ENCODE measurements around the gene RETN. TPM values are rescaled to one million over a fixed set of nuclear protein-coding genes. Genes with fewer than 3 reads are reported as not detected.

Gene RETN
- total RNA-seq: not detected in 2 replicates
- polyA plus RNA-seq: not detected in 2 replicates

GRCh38 chr19:7668842-7669241 lies at the start of gene RETN:
RETN (plus strand) TSS chr19:7669049; CDS start chr19:7669327, 278 bp downstream.
- no peak within 1 kb of the TSS for H3K27ac ChIP-seq
- DNase-seq (ENCODE audit: low read depth in 1 of 2, low spot score in 1 of 2): no peak
- no peaks in the 10 kb centered on the region for H3K9me3 ChIP-seq (ENCODE audit: low read depth)
- no peak for TF ChIP-seq CTCF (IDR thresholded peaks at IDR 0.05; ENCODE audit: low read depth, low read length)
- H3K36me3 ChIP-seq: no peaks in the 10 kb centered on the region
- peaks cover 51% of the 10 kb centered on the region for H3K27me3 ChIP-seq
- no peaks in the 10 kb centered on the region for H3K4me1 ChIP-seq (ENCODE audit: low read depth)
- H3K4me3 ChIP-seq: peak within 1 kb of the TSS; percentile 29

- TF ChIP-seq CTCF (IDR thresholded peaks at IDR 0.05; ENCODE audit: low read depth, low read length): no peak
- Histone ChIP-seq H3K36me3 (peaks cover 19% of the 10 kb centered on the region), H3K4me3 (no peak overlapping the region), H3K27ac (no peak overlapping the region), H3K4me1 (ENCODE audit: low read depth) (no peaks in the 10 kb centered on the region), H3K9me3 (ENCODE audit: low read depth) (no peaks in the 10 kb centered on the region), H3K27me3 (no peaks in the 10 kb centered on the region)
- no peak for DNase-seq (ENCODE audit: low read depth in 1 of 2, low spot score in 1 of 2)
Measured at GRCh38 chr19:7619671-7620441, 49.0 kb upstream of the RETN start.

GRCh38 chr19:7620442-7621412 lies 48.1 kb upstream of the RETN start:
- Histone ChIP-seq H3K36me3 (peaks cover 21% of the 10 kb centered on the region), H3K27ac (no peak overlapping the region), H3K4me3 (no peak overlapping the region), H3K27me3 (no peaks in the 10 kb centered on the region), H3K4me1 (ENCODE audit: low read depth) (no peaks in the 10 kb centered on the region), H3K9me3 (ENCODE audit: low read depth) (no peaks in the 10 kb centered on the region)
- TF ChIP-seq CTCF (IDR thresholded peaks at IDR 0.05; ENCODE audit: low read depth, low read length): no peak
- no peak for DNase-seq (ENCODE audit: low read depth in 1 of 2, low spot score in 1 of 2)

GRCh38 chr19:7622933-7623685 lies 45.7 kb upstream of the RETN start:
- Histone ChIP-seq H3K27me3 (no peaks in the 10 kb centered on the region), H3K4me3 (no peak overlapping the region), H3K36me3 (peaks cover 21% of the 10 kb centered on the region), H3K4me1 (ENCODE audit: low read depth) (no peaks in the 10 kb centered on the region), H3K9me3 (ENCODE audit: low read depth) (no peaks in the 10 kb centered on the region), H3K27ac (no peak overlapping the region)
- no peak for TF ChIP-seq CTCF (IDR thresholded peaks at IDR 0.05; ENCODE audit: low read depth, low read length)
- no peak for DNase-seq (ENCODE audit: low read depth in 1 of 2, low spot score in 1 of 2)

Measured in cardiac muscle cell (in vitro differentiated cells and primary cell).